ENCODE results near the gene IQCN. TPM values are rescaled to one million over a fixed set of nuclear protein-coding genes. Genes with fewer than 3 reads are reported as not detected.

Gene IQCN
- total RNA-seq, 5 donors from 2014 or later (not counting 1 experiment from before 2014, with no cell fraction given), result 4.1 to 42.8 (median 6.3) TPM

- CTCF ChIA-PET, result interaction anchor here in 1 of 2 donors (0.6 kb wide), 1 partner anchor 13 kb away, joined by 6 read pairs; no protein-coding TSS in a partner anchor
- ATAC-seq (replicated peaks in 1 of 4), result no peak
These were observed 27.5 kb upstream of the IQCN start for GRCh38 chr19:18301718-18302111.

GRCh38 chr19:18300930-18301717 is 26.9 kb upstream of the IQCN start:
- no peak for ATAC-seq (replicated peaks in 1 of 4)
- CTCF ChIA-PET, result no interaction called here
- 89% methylated on average over 15 of the region's 18 CpGs for WGBS (ENCODE audit: insufficient coverage)

More at GRCh38 chr19:18301718-18302111, 27.5 kb upstream of the IQCN start:
- peak overlapping the region in 2 of 3 donors; percentile 16 to 37 for H3K4me3 Mint-ChIP-seq
- peaks cover 20 to 53% of the 10 kb centered on the region in 2 experiments for H3K4me1 ChIP-seq (ENCODE audit: control insufficient read depth in 1 of 2, extremely low read depth in 1 of 2, insufficient read depth in 2 of 2, low read length in 2 of 2)
- DNase-seq, result no peak
- no peaks in the 10 kb centered on the region for H3K27me3 ChIP-seq (replicated peaks in 1 of 2; ENCODE audit: control insufficient read depth in 2 of 2, extremely low read depth in 1 of 2, insufficient read depth in 2 of 2, low read length in 1 of 2)
- no peaks in the 10 kb centered on the region for H3K36me3 Mint-ChIP-seq
- no peaks in the 10 kb centered on the region for H3K9me3 ChIP-seq
- no peaks in the 10 kb centered on the region for H3K9me3 Mint-ChIP-seq
- H3K4me3 ChIP-seq (ENCODE audit: control insufficient read depth in 1 of 2, extremely low read depth in 1 of 2, low read length in 1 of 2), result no peak overlapping the region
- H3K27me3 Mint-ChIP-seq, result no peaks in the 10 kb centered on the region
- peaks cover 0 to 6% of the 10 kb centered on the region in 2 donors for H3K36me3 ChIP-seq (ENCODE audit: control insufficient read depth in 2 of 2, extremely low read depth in 1 of 2, insufficient read depth in 1 of 2, low read length in 1 of 2)
- WGBS (ENCODE audit: insufficient coverage), result 100% methylated on average over 2 of the region's 4 CpGs
- peak overlapping the region; percentile 96 for H3K27ac ChIP-seq (ENCODE audit: low read length)
- H3K27ac Mint-ChIP-seq, result peak overlapping the region; percentile 75 to 80
- peaks cover 33 to 51% (median 42%) of the 10 kb centered on the region in 3 donors for H3K4me1 Mint-ChIP-seq
- POLR2A ChIA-PET, result interaction anchor here (0.6 to 1.0 kb wide), 2 partner anchors 20 to 23 kb away, joined by 3 read pairs; partner anchors contain the start of gene JUND (in 1 of the 2)

GRCh38 chr19:18299654-18300053 is 25.4 kb upstream of the IQCN start:
- ChIA-PET POLR2A (no interaction called here), CTCF (no interaction called here)
- H3K4me3 Mint-ChIP-seq, result no peak overlapping the region
- H3K27me3 ChIP-seq (replicated peaks in 1 of 2; ENCODE audit: control insufficient read depth in 2 of 2, extremely low read depth in 1 of 2, insufficient read depth in 2 of 2, low read length in 1 of 2), result no peaks in the 10 kb centered on the region
- H3K4me3 ChIP-seq (ENCODE audit: control insufficient read depth in 1 of 2, extremely low read depth in 1 of 2, low read length in 1 of 2), result no peak overlapping the region
- H3K4me1 Mint-ChIP-seq, result peaks cover 24 to 45% (median 30%) of the 10 kb centered on the region in 3 donors
- ATAC-seq (replicated peaks in 1 of 4) (no peak), DNase-seq (no peak)
- H3K27me3 Mint-ChIP-seq, result no peaks in the 10 kb centered on the region
- no peaks in the 10 kb centered on the region for H3K9me3 Mint-ChIP-seq
- no peaks in the 10 kb centered on the region for H3K9me3 ChIP-seq
- H3K27ac Mint-ChIP-seq, result peak overlapping the region in 1 of 2 donors; percentile 43
- H3K4me1 ChIP-seq (ENCODE audit: control insufficient read depth in 1 of 2, extremely low read depth in 1 of 2, insufficient read depth in 2 of 2, low read length in 2 of 2), result peaks cover 4 to 39% of the 10 kb centered on the region in 2 experiments
- 92% methylated on average over 2 of the region's 9 CpGs for WGBS (ENCODE audit: insufficient coverage)
- no peaks in the 10 kb centered on the region for H3K36me3 Mint-ChIP-seq
- H3K27ac ChIP-seq (ENCODE audit: low read length), result no peak overlapping the region
- no peaks in the 10 kb centered on the region for H3K36me3 ChIP-seq (ENCODE audit: control insufficient read depth in 2 of 2, extremely low read depth in 1 of 2, insufficient read depth in 1 of 2, low read length in 1 of 2)

More at GRCh38 chr19:18300930-18301717, 26.9 kb upstream of the IQCN start:
- no peaks in the 10 kb centered on the region for H3K9me3 Mint-ChIP-seq
- POLR2A ChIA-PET, result interaction anchor here (0.6 to 1.0 kb wide), 2 partner anchors 19 to 24 kb away, joined by 3 read pairs; partner anchors contain the start of gene JUND (in 1 of the 2)
- H3K27ac ChIP-seq (ENCODE audit: low read length), result peak overlapping the region; percentile 96
- H3K4me3 ChIP-seq (ENCODE audit: control insufficient read depth in 1 of 2, extremely low read depth in 1 of 2, low read length in 1 of 2), result no peak overlapping the region
- H3K4me1 Mint-ChIP-seq, result peaks cover 27 to 49% (median 37%) of the 10 kb centered on the region in 3 donors
- H3K27me3 ChIP-seq (replicated peaks in 1 of 2; ENCODE audit: control insufficient read depth in 2 of 2, extremely low read depth in 1 of 2, insufficient read depth in 2 of 2, low read length in 1 of 2), result no peaks in the 10 kb centered on the region
- peaks cover 0 to under 1% of the 10 kb centered on the region in 2 donors for H3K36me3 ChIP-seq (ENCODE audit: control insufficient read depth in 2 of 2, extremely low read depth in 1 of 2, insufficient read depth in 1 of 2, low read length in 1 of 2)
- no peaks in the 10 kb centered on the region for H3K36me3 Mint-ChIP-seq
- DNase-seq, result no peak
- no peaks in the 10 kb centered on the region for H3K9me3 ChIP-seq
- peaks cover 15 to 48% of the 10 kb centered on the region in 2 experiments for H3K4me1 ChIP-seq (ENCODE audit: control insufficient read depth in 1 of 2, extremely low read depth in 1 of 2, insufficient read depth in 2 of 2, low read length in 2 of 2)
- H3K27ac Mint-ChIP-seq, result peak overlapping the region; percentile 75 to 80
- peak overlapping the region in 1 of 3 donors; percentile 16 for H3K4me3 Mint-ChIP-seq
- no peaks in the 10 kb centered on the region for H3K27me3 Mint-ChIP-seq

- Mint-ChIP-seq H3K27me3 (no peaks in the 10 kb centered on the region), H3K4me1 (peaks cover 24 to 46% (median 31%) of the 10 kb centered on the region in 3 donors), H3K36me3 (no peaks in the 10 kb centered on the region), H3K4me3 (no peak overlapping the region), H3K27ac (peak overlapping the region; percentile 46 to 52), H3K9me3 (no peaks in the 10 kb centered on the region)
- ATAC-seq (replicated peaks in 1 of 4), result no peak
- WGBS (ENCODE audit: insufficient coverage), result 35% methylated on average over 3 of the region's 6 CpGs
- Histone ChIP-seq H3K4me1 (ENCODE audit: control insufficient read depth in 1 of 2, extremely low read depth in 1 of 2, insufficient read depth in 2 of 2, low read length in 2 of 2) (peaks cover 4 to 40% of the 10 kb centered on the region in 2 experiments), H3K36me3 (ENCODE audit: control insufficient read depth in 2 of 2, extremely low read depth in 1 of 2, insufficient read depth in 1 of 2, low read length in 1 of 2) (no peaks in the 10 kb centered on the region), H3K9me3 (no peaks in the 10 kb centered on the region), H3K27me3 (replicated peaks in 1 of 2; ENCODE audit: control insufficient read depth in 2 of 2, extremely low read depth in 1 of 2, insufficient read depth in 2 of 2, low read length in 1 of 2) (no peaks in the 10 kb centered on the region), H3K4me3 (ENCODE audit: control insufficient read depth in 1 of 2, extremely low read depth in 1 of 2, low read length in 1 of 2) (no peak overlapping the region), H3K27ac (ENCODE audit: low read length) (no peak overlapping the region)
- POLR2A ChIA-PET, result interaction anchor here in 1 of 2 donors (0.6 kb wide), 1 partner anchor 22 kb away, joined by 3 read pairs; no protein-coding TSS in a partner anchor
- no peak for DNase-seq
- CTCF ChIA-PET, result no interaction called here
These were observed 24.3 kb upstream of the IQCN start for GRCh38 chr19:18298601-18299000.

GRCh38 chr19:18297308-18297707 is 23.1 kb upstream of the IQCN start:
- no peak overlapping the region for H3K4me3 ChIP-seq (ENCODE audit: control insufficient read depth in 1 of 2, extremely low read depth in 1 of 2, low read length in 1 of 2)
- H3K27me3 Mint-ChIP-seq, result no peaks in the 10 kb centered on the region
- DNase-seq (no peak), ATAC-seq (replicated peaks in 1 of 4) (no peak)
- peak overlapping the region in 1 of 3 donors; percentile 24 for H3K4me3 Mint-ChIP-seq
- H3K9me3 Mint-ChIP-seq, result no peaks in the 10 kb centered on the region
- ChIA-PET POLR2A (no interaction called here), CTCF (no interaction called here)
- peaks cover 27 to 52% (median 34%) of the 10 kb centered on the region in 3 donors for H3K4me1 Mint-ChIP-seq
- H3K36me3 ChIP-seq (ENCODE audit: control insufficient read depth in 2 of 2, extremely low read depth in 1 of 2, insufficient read depth in 1 of 2, low read length in 1 of 2), result no peaks in the 10 kb centered on the region
- no peaks in the 10 kb centered on the region for H3K9me3 ChIP-seq
- H3K36me3 Mint-ChIP-seq, result no peaks in the 10 kb centered on the region
- WGBS (ENCODE audit: insufficient coverage), result 90% methylated on average over 3 of the region's 4 CpGs
- H3K27ac ChIP-seq (ENCODE audit: low read length), result no peak overlapping the region
- H3K4me1 ChIP-seq (ENCODE audit: control insufficient read depth in 1 of 2, extremely low read depth in 1 of 2, insufficient read depth in 2 of 2, low read length in 2 of 2), result peaks cover 2 to 40% of the 10 kb centered on the region in 2 experiments
- H3K27me3 ChIP-seq (replicated peaks in 1 of 2; ENCODE audit: control insufficient read depth in 2 of 2, extremely low read depth in 1 of 2, insufficient read depth in 2 of 2, low read length in 1 of 2), result no peaks in the 10 kb centered on the region
- peak overlapping the region in 1 of 2 donors; percentile 55 for H3K27ac Mint-ChIP-seq

- Histone ChIP-seq H3K27ac (ENCODE audit: low read length) (peak overlapping the region; percentile 100), H3K4me1 (ENCODE audit: control insufficient read depth in 1 of 2, extremely low read depth in 1 of 2, insufficient read depth in 2 of 2, low read length in 2 of 2) (peaks cover 10 to 52% of the 10 kb centered on the region in 2 experiments), H3K36me3 (ENCODE audit: control insufficient read depth in 2 of 2, extremely low read depth in 1 of 2, insufficient read depth in 1 of 2, low read length in 1 of 2) (no peaks in the 10 kb centered on the region), H3K9me3 (no peaks in the 10 kb centered on the region), H3K4me3 (ENCODE audit: control insufficient read depth in 1 of 2, extremely low read depth in 1 of 2, low read length in 1 of 2) (no peak overlapping the region), H3K27me3 (replicated peaks in 1 of 2; ENCODE audit: control insufficient read depth in 2 of 2, extremely low read depth in 1 of 2, insufficient read depth in 2 of 2, low read length in 1 of 2) (no peaks in the 10 kb centered on the region)
- ATAC-seq (replicated peaks in 1 of 4), result no peak
- H3K4me1 Mint-ChIP-seq, result peaks cover 41 to 64% (median 45%) of the 10 kb centered on the region in 3 donors
- peak overlapping the region in 1 of 3 donors; percentile 89 for H3K4me3 Mint-ChIP-seq
- H3K36me3 Mint-ChIP-seq, result no peaks in the 10 kb centered on the region
- H3K27me3 Mint-ChIP-seq, result no peaks in the 10 kb centered on the region
- ChIA-PET POLR2A (interaction anchor here in 1 of 2 donors (1.0 kb wide), 1 partner anchor 14 kb away, joined by 13 read pairs; the partner anchor contains the start of gene JUND), CTCF (no interaction called here)
- H3K27ac Mint-ChIP-seq, result peak overlapping the region; percentile 87 to 89
- DNase-seq, result no peak
- H3K9me3 Mint-ChIP-seq, result no peaks in the 10 kb centered on the region
- 77% methylated on average over 4 of the region's 4 CpGs for WGBS (ENCODE audit: insufficient coverage)
These were observed 20.8 kb upstream of the IQCN start for GRCh38 chr19:18295034-18295451.
